Stimulated activated CD4-positive, alpha-beta T cell treated with anti-CD3 and anti-CD28 coated beads, Interleukin-2, amount 100 ng/mL, for 4 hours (primary cell): ENCODE data around the gene CAND1.
A peak's percentile ranks its signal among the peaks of the same experiment; 100 is the strongest.

Experiments used
- DNase-seq: peaks from one replicate; pipeline ENCODE4 v3.0.0-alpha.2; 2020; ENCODE audit warnings: low read depth

CAND1 gene

DNA sequence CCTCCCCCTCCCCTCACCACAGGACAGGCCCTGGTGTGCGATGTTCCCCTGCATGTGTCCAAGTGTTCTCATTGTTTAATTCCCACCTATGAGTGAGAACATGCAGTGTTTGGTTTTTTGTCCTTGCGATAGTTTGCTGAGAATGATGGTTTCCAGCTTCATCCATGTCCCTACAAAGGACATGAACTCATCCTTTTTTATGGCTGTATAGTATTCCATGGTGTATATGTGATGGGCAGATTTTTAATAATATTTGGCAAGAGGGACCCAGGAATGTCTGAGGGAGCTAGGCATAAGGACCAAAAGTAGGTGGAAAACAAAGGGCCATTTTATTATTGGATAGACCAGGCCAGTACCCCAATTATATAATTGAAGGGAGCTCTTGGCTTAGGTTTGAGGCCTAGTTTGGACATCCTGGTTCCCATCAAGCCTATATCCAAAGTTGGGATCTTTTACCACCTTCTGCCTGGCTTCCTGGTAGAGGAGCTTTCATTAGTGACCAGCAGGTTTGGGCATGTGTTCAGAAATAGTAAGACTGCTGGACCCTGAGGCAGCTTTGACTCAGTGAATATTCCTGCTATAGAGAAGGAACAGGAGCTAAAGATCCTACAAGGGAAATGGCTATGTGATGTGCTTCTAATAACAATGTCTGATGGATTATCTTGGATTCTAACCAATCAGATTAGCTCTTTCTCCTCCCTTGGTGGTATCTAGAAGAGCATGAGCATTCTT, 76.0 kb downstream of the CAND1 start:
- no peak for DNase-seq

DNA sequence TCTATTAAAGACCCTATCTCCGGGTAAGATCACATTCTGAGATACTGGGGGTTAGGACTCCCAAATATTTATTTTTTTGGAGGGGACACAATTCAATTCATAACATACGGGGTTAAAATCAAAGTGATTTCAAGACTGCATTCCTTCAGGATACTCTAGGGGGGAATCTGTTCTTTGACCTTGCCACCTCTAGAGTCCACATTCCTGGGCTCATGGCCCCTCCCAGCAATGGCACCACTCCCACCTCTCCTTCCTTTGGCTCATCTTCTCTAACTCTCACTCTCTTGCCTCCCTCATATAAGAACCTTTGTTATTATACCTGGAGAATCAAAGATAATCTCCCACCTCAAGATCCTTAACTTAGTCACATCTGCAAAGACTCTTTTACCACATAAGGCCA, 79.5 kb downstream of the CAND1 start:
- no peak for DNase-seq

DNA sequence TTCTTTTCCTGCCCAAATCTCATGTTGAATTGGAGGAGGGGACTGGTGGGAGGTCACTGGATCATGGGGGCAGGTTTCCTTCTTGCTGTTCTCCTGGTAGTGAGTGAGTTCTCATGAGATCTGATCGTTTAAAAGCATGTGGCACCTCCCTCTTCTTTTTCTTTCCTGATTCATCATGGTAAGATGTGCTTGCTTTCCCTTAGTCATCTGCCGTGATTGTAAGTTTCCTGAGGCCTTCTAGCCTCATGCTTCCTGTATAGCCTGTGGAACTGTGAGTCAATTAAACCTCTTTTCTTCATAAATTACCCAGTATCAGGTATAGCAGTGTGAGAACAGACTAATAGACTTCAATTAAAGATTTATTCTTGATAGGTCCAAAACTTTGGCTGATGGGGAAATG, 83.5 kb downstream of the CAND1 start:
- no peak for DNase-seq

DNA sequence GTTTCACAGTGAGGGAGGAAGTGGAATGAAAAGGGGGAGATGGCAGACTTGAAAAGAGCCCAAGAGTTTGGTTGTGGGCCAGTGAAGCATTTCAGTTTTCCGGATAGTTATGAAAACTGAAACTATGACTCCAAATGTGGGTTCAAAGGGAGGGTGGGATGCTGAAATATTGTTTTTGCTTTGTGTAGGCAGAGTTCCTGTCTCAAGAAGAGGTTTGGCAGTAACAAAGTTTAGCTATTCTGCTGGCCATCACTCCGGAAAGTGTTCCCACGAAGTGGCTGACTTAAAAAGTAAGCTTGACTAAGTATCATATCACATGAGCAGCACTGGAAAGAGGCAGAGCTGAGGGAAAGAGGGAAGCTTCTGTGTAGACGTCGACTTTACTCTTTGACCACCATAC, 85.2 kb downstream of the CAND1 start:
- no peak for DNase-seq

DNA sequence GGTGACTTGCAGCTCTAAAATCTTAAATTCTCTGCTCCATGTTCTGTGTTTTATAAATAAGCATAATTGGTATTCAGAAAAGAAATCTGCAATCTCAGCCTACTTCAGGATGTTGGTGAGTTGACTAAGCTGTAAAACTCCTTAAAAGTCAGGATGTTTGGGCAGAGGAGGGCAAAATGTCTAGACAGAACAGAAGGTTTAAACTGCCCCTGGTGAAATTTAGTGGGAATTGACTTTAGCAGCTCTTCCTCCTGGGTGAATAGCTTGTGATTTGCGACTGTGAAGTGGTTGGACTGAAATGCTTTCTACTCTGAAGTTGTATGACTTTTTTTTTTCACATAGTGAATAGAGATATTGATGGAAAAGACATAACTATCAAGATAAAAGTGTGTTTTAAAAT, 85.8 kb downstream of the CAND1 start:
- DNase-seq, result no peak

DNA sequence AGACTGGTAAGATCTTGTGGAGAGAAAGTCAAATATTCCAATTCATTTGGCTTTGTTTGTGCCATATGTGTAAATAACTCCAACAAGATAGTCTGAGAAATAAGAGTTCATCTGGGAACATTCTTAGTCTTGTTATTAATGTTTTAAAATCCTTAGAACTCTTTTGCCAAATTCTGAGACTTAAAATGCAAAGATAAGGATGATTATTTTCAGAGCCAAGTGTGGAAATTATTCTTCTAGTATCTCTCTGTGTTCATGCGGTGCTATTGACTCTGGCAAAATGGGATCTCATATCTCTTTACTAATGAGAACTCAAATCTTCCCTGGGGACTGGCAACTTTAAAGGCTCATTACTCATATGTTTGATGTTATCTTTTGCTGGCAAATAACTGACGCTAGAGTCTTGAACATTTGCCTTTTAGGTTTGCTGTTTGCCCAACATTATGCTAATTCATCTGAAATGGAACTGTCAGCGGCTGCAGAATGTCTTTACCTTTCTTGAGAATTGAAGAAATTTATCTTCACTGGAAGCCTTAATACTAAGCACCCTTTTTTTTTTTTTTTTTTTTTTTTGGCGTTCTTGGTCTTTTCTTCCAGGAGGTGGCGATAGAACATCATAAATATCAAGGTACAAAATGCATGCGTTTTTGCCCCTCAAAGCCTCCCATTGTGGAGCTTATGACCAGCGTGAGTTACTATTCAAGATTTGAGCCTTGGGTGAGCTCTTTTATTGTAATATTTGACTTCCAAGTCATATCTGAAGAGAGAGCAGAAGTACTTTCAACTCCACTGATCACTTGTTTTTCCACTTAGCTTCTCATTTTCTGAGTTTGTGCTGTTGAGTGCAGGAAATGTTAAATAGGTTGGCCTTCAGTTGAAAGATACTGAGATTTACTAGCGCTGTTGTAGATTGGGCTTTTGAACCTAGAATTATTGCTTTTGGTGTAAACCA, 86.5 kb downstream of the CAND1 start:
- DNase-seq, result peak; percentile 5

DNA sequence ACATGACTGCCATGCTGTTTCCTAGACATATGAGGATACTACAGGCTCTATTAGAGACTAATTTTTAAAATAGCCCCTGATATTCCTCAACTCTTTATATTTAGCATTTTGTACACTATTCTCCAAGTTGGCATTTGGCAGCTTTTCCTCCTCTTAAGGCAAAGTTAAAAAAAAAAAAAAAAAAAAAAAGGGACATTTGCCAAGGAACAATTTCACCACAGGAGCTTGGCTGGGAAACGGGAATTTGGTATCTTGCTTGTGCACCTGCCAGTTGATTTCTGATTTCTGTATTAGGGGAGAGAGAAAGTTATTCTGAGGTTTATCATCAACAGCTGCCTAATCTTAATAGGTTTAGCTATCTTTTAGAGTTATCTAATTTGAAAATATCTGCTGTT, 87.2 kb downstream of the CAND1 start:
- DNase-seq, result no peak

DNA sequence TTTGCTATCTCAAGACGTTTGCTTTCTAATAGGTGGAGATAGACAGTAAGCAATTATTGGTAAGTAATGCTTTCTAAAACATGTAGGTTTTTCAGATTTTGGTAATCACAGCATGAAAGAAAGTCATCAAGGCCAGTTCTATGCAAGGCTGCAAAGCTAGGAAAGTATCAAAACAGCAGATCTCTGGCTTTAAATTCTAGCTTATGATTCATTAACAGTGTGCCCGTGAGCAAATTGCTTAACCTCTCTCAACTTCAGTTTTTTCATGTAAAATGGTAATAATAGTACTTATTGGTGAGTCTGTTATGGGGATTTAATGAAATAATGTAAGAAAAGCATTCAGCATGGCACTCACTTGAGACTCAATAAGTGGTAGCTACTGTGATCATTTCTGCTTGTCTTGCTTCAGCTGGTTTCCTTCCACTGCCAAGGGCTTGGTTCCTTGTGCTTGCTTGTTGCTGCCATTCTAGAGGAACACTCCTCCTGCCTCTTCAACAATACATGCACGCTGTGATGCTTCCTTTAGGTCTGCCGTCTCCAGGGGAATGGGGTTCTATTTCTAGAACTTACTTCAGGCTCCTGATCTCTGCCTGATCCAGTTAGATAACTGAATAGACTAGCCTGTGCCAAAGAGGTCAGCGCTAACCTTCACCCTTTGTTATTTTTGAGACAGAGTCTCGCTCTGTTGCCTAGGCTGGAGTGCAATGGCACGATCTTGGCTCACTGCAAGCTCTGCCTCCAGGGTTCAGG, 88.4 kb downstream of the CAND1 start:
- no peak for DNase-seq

DNA sequence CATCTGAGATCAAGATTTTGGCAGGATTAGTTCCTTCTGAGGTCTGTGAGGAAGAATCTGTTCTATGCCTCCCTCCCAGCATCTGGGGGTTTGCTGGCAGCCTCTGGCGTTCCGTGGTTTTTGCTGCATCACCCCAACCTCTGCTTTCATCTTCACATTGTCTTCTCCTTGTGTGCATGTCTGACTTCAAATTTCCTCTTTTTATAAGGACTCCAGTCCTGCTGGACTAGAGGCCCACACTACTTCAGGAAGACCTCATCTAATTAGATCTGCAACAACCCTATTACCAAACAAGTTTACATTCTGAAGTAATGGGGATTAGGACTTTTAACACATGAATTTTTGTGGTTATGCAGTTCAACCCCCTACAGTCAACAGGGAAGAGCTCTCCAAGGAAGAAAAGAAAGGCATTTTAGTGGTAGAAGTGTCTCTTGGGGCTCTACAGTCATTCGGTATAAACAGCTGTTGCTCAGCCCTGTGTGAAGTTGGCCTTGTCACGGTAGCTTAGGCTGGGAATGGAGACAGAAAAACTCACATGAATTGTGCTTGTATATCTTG, 89.7 kb downstream of the CAND1 start:
- DNase-seq, result no peak

DNA sequence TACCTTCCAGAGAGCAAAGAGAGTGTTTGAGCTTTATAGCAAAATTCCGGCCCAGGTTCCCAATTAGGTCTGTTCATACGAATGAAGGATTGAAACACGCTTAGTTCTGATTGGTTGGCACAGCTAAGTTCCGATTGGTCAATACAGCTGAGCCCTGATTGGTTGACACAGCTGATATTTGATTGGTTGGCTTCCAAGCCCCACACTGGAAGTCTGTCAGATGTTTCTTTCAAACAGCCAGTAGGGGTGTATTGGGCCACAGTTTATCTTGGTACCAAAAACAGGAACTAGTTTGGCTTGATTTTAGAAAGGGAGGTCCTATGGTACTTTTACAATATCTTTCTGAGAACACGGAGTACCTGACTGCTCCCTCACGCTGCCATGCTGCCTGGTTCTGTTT, 93.4 kb downstream of the CAND1 start:
- no peak for DNase-seq

DNA sequence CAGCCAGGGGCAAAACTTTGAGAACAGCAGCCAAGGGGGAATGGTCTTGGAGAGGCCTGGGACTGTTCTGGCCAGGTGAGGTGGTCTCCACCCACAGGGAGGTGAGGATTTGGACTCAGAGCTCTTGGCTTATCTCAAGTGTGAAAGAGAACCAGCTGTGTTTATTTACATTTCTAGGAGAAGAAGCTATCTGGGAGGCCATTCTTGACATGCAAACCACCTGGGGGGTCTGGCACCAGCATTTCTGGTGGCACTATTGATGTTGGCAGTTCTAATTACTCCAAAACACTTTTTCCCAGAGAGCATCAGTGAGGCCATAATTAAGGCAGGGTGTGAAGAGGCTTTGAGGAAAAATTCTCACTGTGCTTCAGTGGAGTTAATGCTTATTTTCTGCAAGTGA, 95.1 kb downstream of the CAND1 start:
- no peak for DNase-seq

DNA sequence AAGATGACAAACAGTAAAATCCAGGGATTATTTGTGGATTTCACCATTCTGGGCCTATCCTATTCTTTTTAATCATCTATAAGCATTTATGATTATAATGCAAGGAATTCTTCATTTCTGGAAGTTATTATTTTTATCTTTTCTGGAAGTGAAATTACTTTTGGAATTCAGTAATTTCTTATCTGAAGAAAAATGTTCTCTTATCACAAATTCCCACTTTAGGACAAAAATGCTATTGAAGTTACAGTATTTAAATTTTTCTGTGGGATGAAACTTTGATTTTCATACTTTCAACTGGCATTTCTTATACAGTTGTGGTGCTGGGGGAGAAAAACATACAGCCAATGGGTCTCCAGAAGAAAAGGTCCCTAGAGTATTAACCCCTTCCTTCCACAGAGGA, 96.0 kb downstream of the CAND1 start:
- DNase-seq, result no peak

DNA sequence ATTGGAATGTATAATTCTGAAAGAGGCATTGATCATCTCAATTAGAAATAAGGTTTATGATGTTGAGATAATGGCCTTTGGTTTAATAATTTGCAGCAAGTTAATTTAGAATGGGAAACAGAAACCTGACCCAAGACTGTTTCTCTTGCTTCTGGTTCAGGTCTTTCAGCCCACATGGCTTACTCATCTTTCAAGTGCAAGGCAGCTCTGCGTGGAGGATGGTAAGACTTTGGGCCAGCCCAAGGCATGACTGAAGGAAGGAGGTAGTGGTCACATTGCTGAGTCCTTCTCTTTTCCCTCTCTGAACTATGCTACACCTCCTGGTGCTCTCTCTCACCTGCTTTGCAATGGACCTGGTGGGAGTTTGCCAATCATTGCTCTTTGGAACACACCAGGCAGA, 98.7 kb downstream of the CAND1 start:
- DNase-seq, result no peak
